PFSK-1 (cell line): ENCODE data around the gene AGMO.

Experiments
- FOXP2 ChIP-seq: optimal IDR thresholded peaks from 2 replicates; pipeline ENCODE3; 2011; ENCODE audit warnings: borderline replicate concordance, control low read depth, inconsistent platforms; ENCODE audit not compliant: insufficient read depth; ENCODE audit errors: extremely low read length, extremely low read depth
- POLR2AphosphoS5 ChIP-seq: IDR thresholded peaks from 2 replicates; pipeline ENCODE4 v1.6.1; 2012; ENCODE audit warnings: low read depth, mild to moderate bottlenecking, control low read depth, low read length, moderate library complexity
- SIN3A ChIP-seq: IDR thresholded peaks from 2 replicates; pipeline ENCODE4 v1.6.1; 2012; ENCODE audit warnings: mild to moderate bottlenecking, low read length, moderate library complexity, borderline replicate concordance; ENCODE audit not compliant: insufficient read depth
- TAF1 ChIP-seq: IDR thresholded peaks from 2 replicates; pipeline ENCODE4 v1.6.1; 2012; ENCODE audit warnings: low read length, control low read depth, borderline replicate concordance; ENCODE audit not compliant: insufficient read depth
- TF ChIP-seq, protein P1 (sequence below), 2 experiments: IDR thresholded peaks; 2 replicates each; pipeline versions ENCODE4 v1.6.1 to v1.8.0; 2011 to 2012; ENCODE audit warnings: low read depth in 2 of 2, low read length in 2 of 2, control low read depth in 1 of 2, inconsistent platforms in 1 of 2, mild to moderate bottlenecking in 1 of 2, moderate library complexity in 1 of 2; ENCODE audit not compliant: insufficient read depth in 1 of 2

The AGMO gene

DNA sequence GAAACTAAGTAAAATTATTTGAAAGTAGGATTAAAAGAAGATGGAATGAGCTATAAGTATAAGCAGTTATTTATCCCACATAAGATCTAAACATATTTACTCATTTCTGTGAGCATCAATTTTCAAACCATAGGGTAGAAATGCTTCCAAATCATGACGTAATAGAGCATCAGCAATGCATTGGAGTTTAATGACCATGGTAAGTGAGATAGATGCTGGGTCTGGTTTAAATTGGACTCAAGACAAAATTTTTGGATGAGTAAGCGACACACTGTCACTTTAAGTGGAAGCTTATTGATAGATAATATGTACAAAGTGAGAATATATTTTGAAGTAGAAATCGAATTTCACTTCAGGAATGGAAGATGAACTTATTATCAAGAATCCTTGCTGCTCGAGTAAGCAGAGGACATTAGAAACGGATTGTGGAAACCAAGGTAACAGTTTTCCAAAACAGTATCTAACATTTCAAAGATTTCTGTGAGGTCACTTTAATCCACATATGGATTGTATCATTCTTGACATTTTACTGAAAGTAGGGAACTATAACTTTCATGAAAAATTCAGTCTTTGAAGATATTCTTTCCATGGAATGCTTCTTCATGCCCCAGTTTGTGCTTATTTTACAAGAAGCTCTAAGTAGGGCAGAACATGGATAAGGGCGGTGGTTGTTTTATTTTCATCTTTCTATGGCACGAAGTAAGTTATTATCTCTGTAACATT lies 85.8 kb downstream of the AGMO start:
- TF ChIP-seq POLR2AphosphoS5, result no peak
- TF ChIP-seq, protein P1, sequence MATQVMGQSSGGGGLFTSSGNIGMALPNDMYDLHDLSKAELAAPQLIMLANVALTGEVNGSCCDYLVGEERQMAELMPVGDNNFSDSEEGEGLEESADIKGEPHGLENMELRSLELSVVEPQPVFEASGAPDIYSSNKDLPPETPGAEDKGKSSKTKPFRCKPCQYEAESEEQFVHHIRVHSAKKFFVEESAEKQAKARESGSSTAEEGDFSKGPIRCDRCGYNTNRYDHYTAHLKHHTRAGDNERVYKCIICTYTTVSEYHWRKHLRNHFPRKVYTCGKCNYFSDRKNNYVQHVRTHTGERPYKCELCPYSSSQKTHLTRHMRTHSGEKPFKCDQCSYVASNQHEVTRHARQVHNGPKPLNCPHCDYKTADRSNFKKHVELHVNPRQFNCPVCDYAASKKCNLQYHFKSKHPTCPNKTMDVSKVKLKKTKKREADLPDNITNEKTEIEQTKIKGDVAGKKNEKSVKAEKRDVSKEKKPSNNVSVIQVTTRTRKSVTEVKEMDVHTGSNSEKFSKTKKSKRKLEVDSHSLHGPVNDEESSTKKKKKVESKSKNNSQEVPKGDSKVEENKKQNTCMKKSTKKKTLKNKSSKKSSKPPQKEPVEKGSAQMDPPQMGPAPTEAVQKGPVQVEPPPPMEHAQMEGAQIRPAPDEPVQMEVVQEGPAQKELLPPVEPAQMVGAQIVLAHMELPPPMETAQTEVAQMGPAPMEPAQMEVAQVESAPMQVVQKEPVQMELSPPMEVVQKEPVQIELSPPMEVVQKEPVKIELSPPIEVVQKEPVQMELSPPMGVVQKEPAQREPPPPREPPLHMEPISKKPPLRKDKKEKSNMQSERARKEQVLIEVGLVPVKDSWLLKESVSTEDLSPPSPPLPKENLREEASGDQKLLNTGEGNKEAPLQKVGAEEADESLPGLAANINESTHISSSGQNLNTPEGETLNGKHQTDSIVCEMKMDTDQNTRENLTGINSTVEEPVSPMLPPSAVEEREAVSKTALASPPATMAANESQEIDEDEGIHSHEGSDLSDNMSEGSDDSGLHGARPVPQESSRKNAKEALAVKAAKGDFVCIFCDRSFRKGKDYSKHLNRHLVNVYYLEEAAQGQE (IDR thresholded peaks at IDR 0.05; ENCODE audit: insufficient read depth in 1 of 2, low read depth in 2 of 2, low read length in 2 of 2), result no peak
- TF ChIP-seq TAF1, result no peak
- no peak for TF ChIP-seq SIN3A
- no peak for TF ChIP-seq FOXP2

DNA sequence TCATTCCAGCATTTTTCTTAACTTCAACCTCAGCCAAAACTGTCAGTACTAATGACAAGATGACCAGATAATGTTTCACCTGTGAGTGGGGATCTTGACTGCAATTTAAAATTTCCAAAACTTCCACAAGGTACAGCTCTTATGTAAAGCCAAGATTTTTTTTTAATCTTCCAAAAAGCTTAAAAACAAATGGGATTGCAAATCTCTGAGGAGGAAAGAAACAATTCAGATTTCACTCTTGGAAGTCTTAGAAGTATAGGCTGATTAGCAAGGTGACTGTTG lies 90.2 kb downstream of the AGMO start:
- TF ChIP-seq, protein P1 (IDR thresholded peaks at IDR 0.05; ENCODE audit: insufficient read depth in 1 of 2, low read depth in 2 of 2, low read length in 2 of 2), result no peak
- TF ChIP-seq TAF1, result no peak
- TF ChIP-seq SIN3A, result no peak
- no peak for TF ChIP-seq FOXP2
- no peak for TF ChIP-seq POLR2AphosphoS5

DNA sequence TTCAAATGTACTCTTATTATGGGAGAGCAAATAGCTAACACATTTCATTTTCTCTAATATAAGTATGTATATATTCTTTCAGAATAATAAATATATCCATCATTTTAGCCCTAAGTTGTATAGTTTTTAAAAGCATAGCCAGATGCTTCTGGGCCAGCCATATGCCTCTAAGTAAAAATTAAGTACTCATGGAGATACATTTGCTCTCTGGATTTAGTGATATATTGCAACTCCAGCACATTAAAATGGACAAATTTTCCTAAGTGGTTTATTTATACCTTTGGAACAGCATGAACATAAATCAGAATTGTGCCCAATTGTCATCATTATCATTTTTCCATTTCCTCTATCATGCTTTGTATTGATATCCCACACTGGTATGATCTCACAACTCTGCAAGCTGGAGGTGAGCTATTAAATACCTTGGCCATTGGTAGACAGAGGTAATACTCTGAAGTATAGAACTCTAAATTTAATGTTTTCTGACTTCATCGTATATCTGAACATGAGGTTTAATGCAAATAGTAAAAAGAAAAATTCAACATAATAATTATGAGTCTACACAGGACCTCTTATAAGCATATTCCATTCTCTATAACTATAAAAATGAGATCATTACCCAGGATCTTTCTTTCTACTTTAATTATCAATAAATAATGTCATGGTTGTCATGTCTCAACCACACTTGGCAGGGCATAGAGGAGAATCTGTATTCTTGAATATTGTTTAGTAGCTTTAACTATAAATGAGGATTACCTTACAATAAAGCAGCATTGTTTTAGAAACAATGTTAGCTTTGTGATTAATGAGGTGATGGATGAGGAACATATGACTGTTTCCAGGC lies 90.8 kb downstream of the AGMO start:
- TF ChIP-seq FOXP2, result no peak
- TF ChIP-seq, protein P1 (IDR thresholded peaks at IDR 0.05; ENCODE audit: insufficient read depth in 1 of 2, low read depth in 2 of 2, low read length in 2 of 2), result no peak
- TF ChIP-seq POLR2AphosphoS5, result no peak
- TF ChIP-seq SIN3A, result no peak
- TF ChIP-seq TAF1, result no peak

DNA sequence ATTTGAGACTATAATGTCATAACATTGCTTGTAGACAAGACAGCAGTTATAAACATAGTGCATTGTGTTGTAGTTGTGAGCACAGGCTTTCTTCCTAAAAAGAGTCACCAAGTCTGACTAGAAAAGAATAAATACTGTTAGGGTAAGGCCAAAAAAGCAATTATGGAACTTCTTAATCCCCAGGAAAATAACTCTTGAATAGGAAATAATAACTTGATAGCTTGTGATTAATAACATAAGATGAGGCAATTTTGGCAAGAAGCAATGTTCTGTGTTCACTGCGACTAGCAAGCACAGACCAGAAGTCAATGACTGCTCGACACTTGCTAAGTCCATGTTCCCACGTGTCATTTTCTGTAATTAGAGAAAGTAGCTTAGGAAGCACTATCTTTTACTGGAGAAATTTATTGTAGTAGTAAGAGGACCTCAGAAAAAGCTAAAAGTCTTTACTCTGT lies 97.1 kb downstream of the AGMO start:
- no peak for TF ChIP-seq TAF1
- TF ChIP-seq, protein P1 (IDR thresholded peaks at IDR 0.05; ENCODE audit: insufficient read depth in 1 of 2, low read depth in 2 of 2, low read length in 2 of 2), result no peak
- no peak for TF ChIP-seq SIN3A
- TF ChIP-seq POLR2AphosphoS5, result no peak
- no peak for TF ChIP-seq FOXP2
